Ascending aorta (tissue), 2 donors: Measurements from ENCODE around the gene DAO. TPM values are rescaled to one million over a fixed set of nuclear protein-coding genes. Genes with fewer than 3 reads are reported as not detected.
A peak's percentile ranks its signal among the peaks of the same experiment; 100 is the strongest.

Experiments used
- DNase-seq, 2 donors: peaks; one replicate each; pipeline ENCODE4 v3.0.0-alpha.2; 2019; ENCODE audit warnings: low spot score in 2 of 2
- H3K27ac ChIP-seq, 2 donors: fragments of 200-600 bp; sonication (generic); one replicate each; pipeline ENCODE4 v1.5.1; 2016 to 2017; ENCODE audit warnings: mild to moderate bottlenecking in 1 of 2
- H3K27me3 ChIP-seq: fragments of 200-600 bp; sonication (generic); one replicate; pipeline ENCODE4 v1.5.1; 2017
- H3K36me3 ChIP-seq, 2 donors: fragments of 200-600 bp; sonication (generic); one replicate each; pipeline ENCODE4 v1.5.1; 2016
- H3K4me1 ChIP-seq, 2 donors: fragments of 200-600 bp; sonication (generic); one replicate each; pipeline ENCODE4 v1.5.1; 2016 to 2017; ENCODE audit warnings: mild to moderate bottlenecking in 1 of 2
- H3K4me3 ChIP-seq, 2 donors: fragments of 200-600 bp; sonication (generic); one replicate each; pipeline ENCODE4 v1.5.1; 2016 to 2017; ENCODE audit warnings: mild to moderate bottlenecking in 1 of 2
- H3K9me3 ChIP-seq, 2 donors: fragments of 200-600 bp; sonication (generic); one replicate each; pipeline ENCODE4 v1.5.1; 2016
- CTCF ChIP-seq, 3 experiments: fragments of 200-600 bp in 2 of 3; fragments of 450-650 bp in 1 of 3; sonication (generic) in 2 of 3; IDR thresholded peaks; one replicate each; pipeline ENCODE4 v1.5.1; 2016 to 2019; ENCODE audit warnings: antibody characterized with exemption in 3 of 3, mild to moderate bottlenecking in 1 of 3, moderate library complexity in 1 of 3
- intact Hi-C: fragments of 100-400 bp; cut with DNase I; formaldehyde crosslinking; loops from one replicate; pipeline ENCODE4 v1.15.1; 2023
- total RNA-seq: library from RNA; depleted of rRNA; stranded (reverse); fragments of >200 nt; gene quantifications from one replicate; pipeline ENCODE4 v1.1.0, GENCODE V29; 2016

The DAO gene
- total RNA-seq, 1 donor from 2014 or later, result not detected

DNA sequence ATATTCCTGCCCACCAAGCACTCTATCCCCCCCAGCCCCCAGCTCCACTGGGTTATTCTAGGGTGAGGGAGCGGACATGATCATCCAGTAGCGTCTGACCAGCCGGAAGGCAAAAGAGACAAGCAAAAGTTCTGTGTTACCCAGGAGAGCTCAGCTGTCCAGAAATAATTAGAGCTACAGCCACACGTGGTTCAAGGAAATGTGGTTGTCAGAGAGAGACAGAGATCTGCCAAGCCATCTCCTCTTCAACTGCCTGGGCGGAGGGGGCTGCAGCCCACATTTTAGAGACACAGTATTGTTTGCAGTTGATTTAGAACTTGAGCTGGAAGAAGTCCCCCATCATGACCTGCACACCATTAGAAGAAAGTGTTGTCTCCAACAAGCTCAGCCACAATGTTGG, 30.4 kb downstream of the DAO start:
- no peaks in the 10 kb centered on the region for H3K36me3 ChIP-seq
- no peaks in the 10 kb centered on the region for H3K9me3 ChIP-seq
- TF ChIP-seq CTCF (IDR thresholded peaks at IDR 0.05), result no peak
- H3K4me3 ChIP-seq, result no peak overlapping the region
- H3K4me1 ChIP-seq, result peaks cover 0 to 7% of the 10 kb centered on the region in 2 donors
- H3K27me3 ChIP-seq, result no peaks in the 10 kb centered on the region
- intact Hi-C loops, result no loop called here
- H3K27ac ChIP-seq, result no peak overlapping the region
- no peak for DNase-seq

- Histone ChIP-seq H3K36me3 (no peaks in the 10 kb centered on the region), H3K27ac (no peak overlapping the region), H3K27me3 (no peaks in the 10 kb centered on the region), H3K9me3 (no peaks in the 10 kb centered on the region), H3K4me1 (peaks cover 0 to 7% of the 10 kb centered on the region in 2 donors), H3K4me3 (no peak overlapping the region)
- no peak for DNase-seq
- TF ChIP-seq CTCF (IDR thresholded peaks at IDR 0.05), result no peak
- intact Hi-C loops, result no loop called here
Measured at GRCh38 chr12:108911915-108912314, 32.0 kb downstream of the DAO start.

DNA sequence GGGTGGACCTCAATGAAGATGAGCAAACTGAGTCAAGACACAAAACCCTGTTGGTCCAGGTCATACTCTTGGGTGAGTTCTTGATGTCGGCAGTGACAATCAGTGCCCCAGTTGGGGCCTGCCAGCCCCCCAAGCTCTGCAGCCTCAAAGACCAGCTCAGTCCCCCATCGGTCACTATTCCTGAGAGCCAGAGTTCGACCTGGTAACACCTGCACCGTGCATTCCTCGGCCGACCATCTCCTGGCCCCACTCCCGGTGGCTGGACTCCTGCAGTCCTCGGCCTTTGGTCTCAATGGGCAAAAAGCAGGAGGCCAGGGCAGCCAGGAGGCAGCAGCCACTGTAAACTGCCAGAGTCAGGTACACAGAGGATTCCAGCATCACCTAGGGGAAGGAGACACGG, 32.5 kb downstream of the DAO start:
- no peaks in the 10 kb centered on the region for H3K27me3 ChIP-seq
- H3K4me3 ChIP-seq, result no peak overlapping the region
- DNase-seq, result no peak
- H3K4me1 ChIP-seq, result peaks cover 0 to 7% of the 10 kb centered on the region in 2 donors
- intact Hi-C loops, result no loop called here
- TF ChIP-seq CTCF (IDR thresholded peaks at IDR 0.05), result no peak
- H3K36me3 ChIP-seq, result no peaks in the 10 kb centered on the region
- H3K27ac ChIP-seq, result no peak overlapping the region
- H3K9me3 ChIP-seq, result no peaks in the 10 kb centered on the region

DNA sequence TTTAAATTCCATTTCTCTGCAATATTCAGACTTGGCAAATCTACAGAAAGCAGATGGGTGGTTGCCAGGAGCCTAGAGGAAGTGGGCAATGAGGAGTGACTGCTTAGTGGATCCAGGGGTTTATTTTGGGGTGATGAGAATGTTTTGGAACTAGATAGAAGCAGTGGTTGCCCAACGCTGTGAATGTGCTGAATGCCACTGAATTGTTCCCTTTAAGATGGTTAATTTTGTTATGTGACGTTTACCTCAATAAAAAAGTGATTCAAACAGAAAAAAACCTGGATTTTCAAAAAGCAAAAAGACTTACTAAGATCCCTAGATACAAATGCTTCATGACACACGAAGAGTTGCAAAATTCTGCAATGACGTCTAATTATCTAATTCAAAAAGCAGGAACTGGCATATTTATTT, 34.2 kb downstream of the DAO start:
- peak in 1 of 2 donors; percentile 73 for DNase-seq
- H3K36me3 ChIP-seq, result no peaks in the 10 kb centered on the region
- H3K4me1 ChIP-seq, result peaks cover 0 to 7% of the 10 kb centered on the region in 2 donors
- no peaks in the 10 kb centered on the region for H3K27me3 ChIP-seq
- TF ChIP-seq CTCF (IDR thresholded peaks at IDR 0.05), result no peak
- H3K9me3 ChIP-seq, result no peaks in the 10 kb centered on the region
- intact Hi-C loops, result no loop called here
- peak overlapping the region; percentile 9 to 39 for H3K27ac ChIP-seq
- no peak overlapping the region for H3K4me3 ChIP-seq

- DNase-seq, result no peak
- H3K4me1 ChIP-seq, result peaks cover 0 to 7% of the 10 kb centered on the region in 2 donors
- intact Hi-C loops, result no loop called here
Measured at GRCh38 chr12:108915632-108916133, 35.8 kb downstream of the DAO start.

More at GRCh38 chr12:108915632-108916133, 35.8 kb downstream of the DAO start:
- Histone ChIP-seq H3K4me3 (no peak overlapping the region), H3K27me3 (no peaks in the 10 kb centered on the region), H3K36me3 (no peaks in the 10 kb centered on the region), H3K27ac (no peak overlapping the region), H3K9me3 (no peaks in the 10 kb centered on the region)
- TF ChIP-seq CTCF (IDR thresholded peaks at IDR 0.05), result no peak
